Fibroblast of skin of scalp (primary cell): ENCODE measurements around the gene CACNG3. TPM values are rescaled to one million over a fixed set of nuclear protein-coding genes. Genes with fewer than 3 reads are reported as not detected.
"Not testable (repeated sequence)": the region's sequence is repeated elsewhere in the genome, so short reads cannot be mapped to it uniquely, and the experiment has no call there.

Experiments
- DNase-seq: peaks from one replicate; pipeline ENCODE4 v3.0.0-alpha.2; 2013
- polyA plus RNA-seq, 2 experiments: library from polyadenylated mRNA; unstranded; fragments of 120-200 nt; gene quantifications; one replicate each; pipeline ENCODE4 v1.2.1, GENCODE V29; 2013; ENCODE audit not compliant: insufficient read length in 2 of 2

The CACNG3 gene
- polyA plus RNA-seq (2013, experiment 1 of 2; ENCODE audit: insufficient read length): not detected
- not detected for polyA plus RNA-seq (2013, experiment 2 of 2; ENCODE audit: insufficient read length)

DNA sequence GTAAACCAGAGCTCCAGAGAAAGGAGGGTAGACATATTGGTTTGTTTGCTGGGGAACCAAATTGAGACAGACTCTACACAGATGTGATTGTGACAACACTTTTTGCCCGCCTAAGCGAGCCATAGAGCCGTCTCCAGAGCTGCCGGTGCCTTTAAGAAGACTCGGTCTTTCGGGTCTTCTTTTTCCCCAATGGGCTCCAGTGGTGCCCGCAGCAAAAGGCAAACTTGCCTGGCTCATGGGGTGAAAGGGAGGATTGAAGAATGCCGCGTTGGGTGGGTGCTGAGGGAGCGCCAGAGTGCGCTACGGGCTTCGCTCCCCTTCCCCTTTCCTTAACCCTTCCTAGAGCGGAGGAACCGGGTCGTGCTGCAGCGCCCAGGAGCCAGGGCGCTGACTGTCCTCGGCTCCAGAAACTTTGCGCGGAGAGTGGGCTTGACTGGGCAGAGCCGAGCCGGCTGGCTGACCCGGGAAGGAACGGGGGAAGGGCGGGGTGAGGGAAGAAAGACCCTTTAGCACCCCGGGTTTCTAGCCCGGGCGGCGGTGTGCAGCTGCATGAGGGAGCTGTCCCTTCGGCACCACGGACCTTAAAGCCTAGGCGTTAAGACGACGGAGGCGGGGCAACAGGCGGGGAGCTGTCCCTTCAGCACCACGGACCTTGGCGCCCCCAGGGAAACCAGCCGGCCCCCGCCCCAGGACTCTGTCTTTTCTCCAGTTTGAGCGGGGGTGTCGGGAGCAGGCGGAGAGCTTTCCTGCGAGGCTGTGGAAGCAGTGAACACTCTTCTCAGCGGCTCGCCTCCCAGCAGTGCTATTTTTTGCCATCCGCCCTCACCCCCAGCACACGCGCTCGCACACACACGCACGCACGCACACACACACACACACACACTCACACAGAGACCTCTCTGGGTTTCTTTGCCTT lies at the start of gene CACNG3:
TSS of gene CACNG3 (plus strand) at position 880 of the 916 bp plus-strand sequence. CDS start 420 bp downstream, outside the sequence.
- DNase-seq: peak; percentile 38

DNA sequence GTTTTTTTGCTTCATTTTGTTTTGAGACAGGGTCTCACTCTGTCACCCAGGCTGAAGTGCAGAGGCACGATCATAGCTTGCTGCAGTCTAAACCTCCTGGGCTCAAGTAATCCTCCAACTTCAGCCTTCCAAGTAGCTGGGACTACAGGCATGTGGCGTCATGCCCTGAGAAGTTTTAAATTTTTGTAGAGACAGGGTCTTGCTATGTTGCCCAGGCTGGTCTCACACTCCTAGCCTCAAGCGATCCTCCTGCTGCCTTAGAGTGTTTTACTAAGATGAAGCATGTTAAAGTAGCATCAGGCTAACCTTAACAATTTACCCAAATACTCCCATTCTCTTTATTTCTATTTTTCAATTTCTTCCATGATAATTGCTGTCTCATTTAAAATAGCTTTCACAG lies 49.2 kb upstream of the CACNG3 start:
- DNase-seq: no peak

DNA sequence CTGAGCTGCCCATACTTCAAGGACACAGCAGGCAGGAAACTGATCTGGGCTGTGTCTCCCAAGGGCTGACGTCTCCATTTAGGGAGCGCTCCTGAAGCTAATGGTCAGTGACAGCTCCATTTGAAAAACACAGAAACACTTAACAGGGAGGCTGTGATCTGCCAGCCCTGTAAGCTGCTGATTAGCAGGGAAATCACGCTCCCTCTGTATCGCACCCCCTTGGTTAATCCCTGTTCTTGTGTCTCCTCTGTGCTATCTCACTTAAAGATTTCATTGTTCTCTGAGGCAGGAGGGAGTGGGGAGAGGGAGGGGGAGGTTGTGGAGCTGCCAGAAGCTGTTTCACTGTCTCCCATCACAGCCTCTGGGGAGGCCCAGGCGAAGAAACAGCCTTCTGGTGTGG lies 47.4 kb upstream of the CACNG3 start:
- DNase-seq: no peak

DNA sequence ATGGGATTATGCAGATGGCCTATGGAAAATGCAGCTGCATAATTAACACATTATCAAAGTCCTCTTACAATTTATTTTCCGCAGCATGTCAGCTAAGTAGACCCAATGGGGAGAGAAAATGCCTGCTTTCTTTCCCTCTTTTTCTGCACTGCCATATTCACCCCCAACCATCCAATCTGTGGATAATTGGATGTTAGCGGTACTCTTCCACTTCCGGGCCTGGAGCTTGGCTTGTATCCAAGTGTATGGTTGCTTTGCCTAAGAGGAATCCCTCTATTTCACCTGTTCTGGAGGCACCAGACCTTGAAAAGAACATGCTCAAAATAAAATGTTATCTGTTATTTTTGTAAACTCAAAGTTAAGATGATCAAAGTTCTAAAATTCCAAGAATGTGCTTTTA lies 41.1 kb upstream of the CACNG3 start:
- no peak for DNase-seq

DNA sequence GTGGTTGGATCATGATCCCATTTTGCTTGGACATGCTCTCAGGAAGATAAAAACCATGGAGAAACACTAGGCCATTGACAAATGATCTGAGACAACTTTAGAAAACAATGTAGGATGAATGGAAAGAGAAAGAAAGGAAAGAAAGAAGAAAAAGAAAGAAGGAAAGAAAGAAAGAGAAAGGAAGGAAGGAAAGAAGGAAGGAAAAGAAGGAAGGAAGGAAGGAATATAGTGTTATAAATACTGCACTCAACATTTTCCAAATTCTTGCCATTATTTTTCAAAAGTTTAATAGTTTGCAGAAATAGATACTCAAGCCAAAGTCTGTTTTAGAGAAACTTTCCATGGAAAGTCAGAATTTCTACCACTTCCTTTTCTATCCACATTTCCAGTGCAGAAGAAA lies 39.2 kb upstream of the CACNG3 start:
- DNase-seq: no peak

DNA sequence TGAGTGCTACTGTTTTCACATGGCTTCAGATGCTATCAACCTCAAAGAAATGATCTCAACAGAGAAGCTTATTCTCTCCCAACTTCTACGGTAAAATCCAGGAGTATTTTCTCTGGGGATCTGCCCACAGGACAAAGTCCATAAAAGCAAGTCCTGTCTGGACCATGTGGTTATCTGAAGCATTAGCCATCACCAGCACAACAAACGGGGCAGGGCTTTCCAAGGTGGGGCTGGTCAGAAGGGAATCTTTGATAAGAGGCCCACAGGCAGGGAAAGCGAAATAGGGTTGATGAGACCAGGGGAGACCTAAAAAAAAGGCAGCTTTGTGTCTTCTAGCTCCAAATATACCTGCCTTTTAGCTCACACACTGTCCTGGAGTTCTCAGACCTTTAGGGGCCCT lies 38.7 kb upstream of the CACNG3 start:
- DNase-seq: no peak

DNA sequence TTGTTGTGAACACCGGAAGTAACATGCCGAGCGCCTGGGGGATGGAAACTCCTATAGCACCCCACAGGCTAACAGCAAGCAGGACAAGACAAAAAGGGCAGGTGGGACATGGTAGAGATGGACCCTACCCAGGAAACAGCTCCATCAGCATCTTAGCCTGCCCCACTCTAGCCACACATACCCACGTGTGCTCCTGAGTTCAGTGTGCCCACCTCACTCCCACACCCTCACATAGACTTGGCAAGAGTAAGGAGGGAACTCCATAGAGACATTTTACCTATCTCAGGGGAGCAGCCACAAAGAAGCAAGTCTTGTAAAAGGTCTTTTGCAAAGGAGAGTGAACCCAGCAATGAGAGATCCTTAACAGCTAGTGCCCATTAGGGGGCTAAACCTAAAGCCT lies 37.8 kb upstream of the CACNG3 start:
- DNase-seq: no peak

DNA sequence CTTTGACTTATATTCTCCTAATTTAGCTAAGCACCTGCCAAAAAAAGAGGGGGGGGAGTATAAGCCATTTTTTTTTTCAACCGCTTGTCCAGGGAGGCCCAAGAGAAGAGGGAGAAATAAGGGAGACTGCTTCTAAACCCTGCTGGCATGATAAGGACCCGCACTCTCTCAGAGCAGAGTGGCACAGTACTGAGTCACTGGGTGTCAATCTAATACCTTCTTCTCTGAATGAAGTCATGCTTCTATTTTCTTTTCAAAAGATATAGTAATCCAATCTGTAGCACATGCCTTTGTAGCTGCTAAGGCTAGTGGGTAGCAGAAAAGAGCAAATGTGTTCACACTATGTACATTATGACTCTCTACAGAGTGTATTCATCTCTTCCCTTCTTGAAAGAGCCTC lies 34.9 kb upstream of the CACNG3 start:
- no peak for DNase-seq

DNA sequence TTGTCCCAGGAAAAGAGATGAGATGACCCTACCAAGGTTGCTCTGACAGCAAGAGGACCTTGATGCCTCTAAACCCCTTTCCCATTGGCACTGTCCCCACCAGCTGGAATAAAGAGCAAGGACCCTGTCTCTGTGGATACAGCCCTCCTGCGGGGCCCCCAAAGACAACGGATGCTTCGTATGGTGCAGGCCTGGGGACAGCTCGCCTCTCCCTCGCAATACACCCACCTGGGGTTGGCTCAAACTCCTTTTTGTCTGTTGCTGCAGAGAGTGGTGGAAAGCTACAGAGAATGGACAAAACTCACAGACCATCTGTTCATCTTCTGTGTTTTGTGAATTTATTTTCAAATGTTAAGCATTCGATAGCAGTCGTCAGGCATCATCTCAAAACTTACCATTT lies 27.6 kb upstream of the CACNG3 start:
- no peak for DNase-seq

DNA sequence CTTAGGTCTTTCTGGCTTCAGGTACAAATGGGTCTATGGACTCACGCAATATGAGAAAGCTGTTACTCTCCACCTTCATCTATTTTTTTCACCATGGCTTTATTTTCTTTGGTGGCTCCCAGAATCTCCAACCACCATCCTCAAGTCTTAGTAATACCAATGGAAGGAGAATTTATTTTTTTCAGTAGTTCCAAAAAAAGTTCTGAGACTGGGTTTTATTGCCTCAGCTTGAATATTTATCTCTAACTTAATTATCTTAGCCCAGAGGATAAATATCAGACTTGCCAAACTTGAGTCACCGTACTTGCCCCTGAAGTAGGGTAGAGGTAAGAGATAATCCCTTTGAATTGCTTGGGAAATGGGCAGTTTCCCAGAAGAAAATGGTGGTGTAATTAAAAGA lies 23.2 kb upstream of the CACNG3 start:
- no peak for DNase-seq

DNA sequence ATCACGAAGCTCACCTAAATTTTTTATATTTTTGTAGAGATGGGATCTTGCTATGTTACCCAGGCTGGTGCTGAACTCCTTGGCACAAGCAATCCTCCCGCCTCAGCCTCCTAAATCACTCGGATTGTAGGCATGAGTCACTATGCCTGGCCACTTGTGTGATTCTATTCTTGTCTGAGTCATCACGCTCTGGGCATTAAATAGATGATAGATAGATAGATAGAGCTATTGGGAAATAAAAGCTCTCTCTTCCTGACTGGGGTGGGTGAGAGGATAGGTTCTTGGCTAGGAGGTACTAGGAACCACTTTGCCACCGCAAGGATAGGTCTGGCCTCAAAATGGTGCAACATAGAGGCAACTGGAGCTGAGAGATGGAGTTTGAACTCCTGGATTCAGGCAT lies 21.4 kb upstream of the CACNG3 start:
- DNase-seq: no peak

DNA sequence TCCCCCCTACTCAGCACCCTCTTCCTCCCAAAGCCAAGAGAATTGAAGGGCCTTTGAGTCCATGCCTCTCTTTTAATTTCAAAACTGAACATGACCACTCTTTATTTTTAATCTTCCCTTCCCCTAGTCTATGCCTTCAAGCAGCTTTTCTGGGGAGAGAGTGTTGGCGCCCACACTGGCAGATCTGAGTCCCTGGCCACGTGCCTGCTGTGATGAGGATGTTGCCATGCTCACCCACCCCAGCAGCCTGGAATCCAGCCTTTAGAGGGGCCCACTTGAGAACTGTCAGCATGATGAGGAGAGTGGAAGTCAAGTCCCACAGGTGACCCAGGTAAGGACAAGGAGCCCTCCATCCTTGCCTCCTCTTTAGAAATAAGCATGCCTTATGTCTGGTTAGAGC lies 20.3 kb upstream of the CACNG3 start:
- no peak for DNase-seq

DNA sequence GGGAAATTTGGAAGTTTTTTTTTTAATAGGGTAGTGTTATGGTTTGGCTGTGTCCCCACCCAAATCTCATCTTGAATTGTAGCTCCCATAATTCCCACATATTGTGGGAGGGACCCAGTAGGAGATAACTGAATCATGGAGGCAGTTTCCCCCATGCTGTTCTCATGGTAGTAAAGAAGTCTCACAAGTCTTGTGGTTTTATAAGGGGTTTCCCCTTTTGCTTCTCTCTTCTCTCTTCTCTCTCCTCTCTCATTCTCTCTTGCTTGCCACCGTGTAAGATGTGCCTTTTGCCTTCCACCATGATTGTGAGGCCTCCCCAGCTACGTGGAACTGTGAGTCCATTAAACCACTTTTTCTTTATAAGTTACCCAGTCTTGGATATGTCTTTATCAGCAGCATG lies 17.3 kb upstream of the CACNG3 start:
- DNase-seq: not testable (repeated sequence)

DNA sequence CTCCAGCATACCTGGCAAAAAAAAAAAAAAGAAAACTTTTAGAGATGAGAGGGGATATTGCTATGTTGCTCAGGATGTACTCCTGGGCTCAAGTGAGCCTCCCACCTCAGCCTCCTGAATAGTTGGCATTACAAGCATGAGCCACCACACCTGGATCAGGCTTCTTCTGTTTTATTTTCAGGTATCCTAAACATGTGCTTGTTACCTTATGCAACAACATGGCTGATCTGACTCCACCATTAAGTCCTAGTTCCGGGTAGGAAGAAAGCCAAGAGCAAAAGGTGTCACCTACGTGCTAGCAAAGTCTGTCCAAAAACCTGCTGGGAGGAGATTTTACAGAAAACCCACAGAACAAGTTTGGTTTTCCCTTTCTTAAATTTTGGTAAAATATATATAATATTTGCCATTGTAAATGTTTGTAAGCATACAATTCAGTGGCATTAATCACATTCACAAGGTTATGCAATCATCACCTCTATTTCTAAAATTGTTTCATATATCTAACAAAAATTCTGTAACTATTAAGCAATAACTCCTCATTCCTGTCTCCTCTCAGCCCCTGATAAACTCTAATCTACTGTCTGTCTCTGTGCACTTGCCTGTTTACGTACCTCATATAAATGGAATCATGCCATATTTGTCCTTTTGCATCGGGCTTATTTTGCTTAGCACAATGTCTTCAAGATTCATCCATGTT lies 9.1 kb upstream of the CACNG3 start:
- no peak for DNase-seq

DNA sequence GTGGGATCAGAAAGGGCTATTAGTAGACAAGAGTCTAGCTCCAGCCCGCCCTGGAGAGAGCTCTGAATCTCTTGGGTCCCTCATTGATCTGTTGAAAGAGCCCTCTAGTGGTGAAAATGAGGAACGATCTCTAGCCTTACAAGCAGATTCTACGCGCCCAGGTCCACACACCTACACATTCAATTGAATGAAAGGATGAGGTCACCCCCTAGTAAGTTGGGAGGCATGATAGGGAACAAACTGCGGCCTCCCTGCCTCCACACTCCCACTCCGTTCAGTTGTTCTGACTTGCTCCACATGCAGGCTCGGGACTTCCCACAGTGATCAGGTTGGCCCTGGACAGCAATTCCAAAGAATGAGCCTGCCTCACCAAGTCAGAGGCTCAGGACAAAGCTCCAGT lies 2.9 kb upstream of the CACNG3 start:
- peak; percentile 23 for DNase-seq

DNA sequence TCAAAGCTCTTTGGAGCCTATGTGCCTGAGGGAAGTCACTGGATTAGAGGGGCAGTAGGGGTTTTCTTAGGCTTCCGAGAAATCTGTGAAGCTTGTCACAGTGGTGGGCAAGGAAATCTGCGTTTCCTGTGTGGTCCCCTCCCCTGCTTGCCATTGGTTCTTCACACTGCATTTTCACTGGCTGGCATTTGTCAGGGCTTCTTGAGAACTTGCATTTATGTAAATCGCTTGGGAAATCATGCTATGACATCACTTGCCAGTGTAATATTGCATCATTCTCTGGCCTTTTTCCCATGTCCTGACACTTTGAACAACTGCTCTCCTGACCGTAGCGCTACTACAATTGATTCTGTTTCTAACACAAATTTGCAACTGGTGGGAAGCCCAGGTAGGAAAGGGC lies 1.8 kb downstream of the CACNG3 start:
- no peak for DNase-seq

DNA sequence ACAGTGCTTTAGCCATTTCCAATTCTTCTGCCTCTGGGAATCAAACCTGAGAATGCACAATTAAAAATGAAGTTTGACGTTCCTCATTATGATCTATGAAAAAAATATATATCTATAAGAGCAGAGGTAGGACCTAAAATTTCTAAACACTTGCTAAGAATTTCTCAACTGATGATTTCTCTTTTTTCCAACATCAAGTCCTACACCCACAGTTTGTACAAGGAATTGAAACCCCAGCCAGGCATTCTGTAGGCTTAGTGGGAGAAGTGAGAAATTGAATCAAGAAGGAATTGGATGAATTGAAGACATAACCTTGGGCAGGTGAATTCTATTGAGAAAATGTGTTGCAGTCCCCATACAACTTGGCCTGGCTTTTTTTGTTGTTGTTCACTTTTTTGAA lies 2.7 kb downstream of the CACNG3 start:
- DNase-seq: no peak

DNA sequence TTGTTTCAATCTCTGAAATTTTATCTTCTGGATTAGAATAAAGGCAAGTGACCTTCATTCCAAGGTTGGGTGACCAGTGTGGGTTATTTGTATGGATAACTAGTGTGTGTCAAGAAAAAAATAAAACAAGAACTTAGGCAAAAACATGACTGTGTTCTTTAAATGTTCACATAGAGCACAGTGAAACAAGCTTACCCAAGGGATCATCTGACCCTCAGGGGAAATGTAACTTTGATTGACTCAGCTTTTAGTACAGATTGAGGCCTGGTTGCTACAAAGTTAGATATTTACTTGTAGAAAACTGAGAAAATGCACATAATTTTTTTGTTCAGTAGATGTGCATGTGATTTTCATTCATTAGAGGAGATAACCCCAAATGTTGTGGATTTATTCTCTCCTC lies 6.7 kb downstream of the CACNG3 start:
- no peak for DNase-seq

DNA sequence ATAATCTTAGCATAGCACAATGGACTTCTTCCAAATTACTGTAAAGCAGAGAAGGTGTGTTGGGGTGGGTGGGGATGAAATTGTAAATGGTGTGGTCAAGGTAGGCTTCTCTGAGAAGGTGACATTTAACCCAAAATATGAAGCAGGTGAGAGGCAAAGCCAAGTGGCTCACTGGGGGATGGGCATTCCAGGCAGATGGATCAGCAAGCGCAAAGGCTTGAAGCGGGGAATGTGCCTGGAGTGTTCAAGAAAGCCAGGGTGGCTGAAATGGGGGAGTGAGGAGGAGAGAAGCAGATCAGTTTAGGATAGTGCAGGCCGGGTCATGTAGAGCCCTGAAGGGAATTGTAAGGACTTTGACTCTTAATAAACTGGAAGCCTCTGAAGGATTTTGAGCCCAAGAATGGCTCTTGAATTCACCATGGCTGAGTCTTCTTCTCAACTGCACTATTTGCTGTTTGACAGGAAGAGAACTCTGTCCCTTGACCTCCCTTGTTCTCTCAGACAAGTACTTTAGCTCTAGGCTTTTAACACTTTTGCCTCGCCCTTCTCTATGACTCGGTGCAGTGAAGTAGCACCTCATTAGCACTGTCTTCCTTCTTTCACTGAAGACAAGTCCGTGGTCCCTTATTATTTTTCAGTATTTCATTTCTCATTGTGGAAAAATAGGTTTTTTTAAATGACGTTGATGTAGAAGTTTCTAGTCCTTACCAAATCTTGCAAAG lies 14.7 kb downstream of the CACNG3 start:
- no peak for DNase-seq

DNA sequence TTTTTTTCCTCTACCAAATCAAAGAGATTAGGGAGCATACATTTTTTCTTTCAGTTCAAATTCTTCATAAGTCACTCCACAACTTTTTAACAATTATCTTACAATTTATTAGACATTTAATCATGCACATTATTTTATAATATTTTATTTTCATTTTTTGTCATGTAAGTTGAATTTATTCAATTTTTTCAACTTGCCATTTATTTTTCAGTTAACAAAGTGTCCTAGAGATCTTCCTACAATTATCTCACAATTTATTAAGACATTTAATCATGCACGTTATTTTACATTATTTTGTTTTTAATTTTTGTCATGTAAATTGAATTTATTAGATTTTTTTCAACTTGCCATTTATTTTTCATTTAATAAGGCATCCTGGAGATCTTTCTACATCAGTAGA lies 16.2 kb downstream of the CACNG3 start:
- no peak for DNase-seq

DNA sequence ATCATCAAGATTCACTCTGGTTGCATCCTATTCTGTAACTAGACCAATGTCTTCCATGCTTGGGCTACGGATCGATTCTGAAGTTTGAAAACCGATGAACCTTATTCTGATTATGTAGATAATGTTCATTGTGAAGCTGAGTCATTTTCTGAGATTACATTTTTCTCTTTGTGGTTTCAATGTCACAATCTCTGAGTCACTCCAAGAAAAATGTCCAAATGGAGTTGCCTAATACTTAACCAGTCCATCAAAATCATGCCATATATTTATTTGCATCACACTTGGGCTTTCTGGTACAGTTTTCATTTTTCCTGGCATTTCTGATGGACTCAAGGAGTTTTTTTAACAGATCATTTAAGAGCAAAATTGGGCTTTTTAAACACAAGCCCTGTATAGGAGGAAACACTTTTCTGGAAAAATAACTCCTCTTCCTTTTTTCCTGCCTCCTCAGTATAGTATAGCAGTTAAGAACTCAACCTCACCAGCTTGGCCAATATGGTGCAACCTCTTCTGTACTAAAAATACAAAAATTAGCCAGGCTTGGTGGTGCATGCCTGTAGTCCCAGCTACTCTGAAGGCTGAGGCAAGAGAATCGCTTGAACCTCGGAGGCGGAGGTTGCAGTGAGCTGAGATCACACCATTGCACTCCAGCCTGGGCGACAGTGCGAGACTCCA lies 17.5 kb downstream of the CACNG3 start:
- peak; percentile 1 for DNase-seq

DNA sequence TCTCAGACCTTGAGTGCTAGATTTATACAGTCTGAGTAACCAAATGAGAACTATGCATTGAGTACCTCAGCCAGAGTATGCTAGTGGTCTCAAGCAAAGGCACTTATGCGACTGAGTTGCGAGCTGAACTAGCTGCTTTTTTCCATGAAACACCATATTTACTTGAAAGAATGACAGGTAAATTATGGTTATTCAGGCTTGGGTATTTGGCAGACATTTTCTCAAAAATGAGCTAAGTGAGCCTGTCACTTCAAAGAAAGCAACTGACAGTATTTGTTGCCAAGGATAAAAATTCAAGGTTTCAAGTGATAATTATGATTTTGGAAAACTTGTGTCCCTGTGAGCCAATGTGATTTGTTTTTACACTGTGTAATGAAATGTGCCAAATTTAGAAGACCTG lies 19.3 kb downstream of the CACNG3 start:
- no peak for DNase-seq
